SK-N-SH treated with all-trans-retinoic acid at 6 μM for 48 hours (cell line): ENCODE results near the gene STRA8.

Experiments used
- ATAC-seq: fragments of 200-7000 bp; cut with Tn5 transposase; 3 replicates; pipeline ENCODE4 v1.9.1; 2020; ENCODE audit warnings: mild to moderate bottlenecking, moderate library complexity
- ARNTL ChIP-seq: fragments of 450-650 bp; formaldehyde crosslinking; IDR thresholded peaks from 2 replicates; pipeline ENCODE4 v1.5.0; 2020; ENCODE audit warnings: low read depth, mild to moderate bottlenecking, moderate library complexity, borderline replicate concordance
- BACH2 ChIP-seq: fragments of 250-450 bp; sonication (Bioruptor Pico); IDR thresholded peaks from 2 replicates; pipeline ENCODE4 v1.9.0; 2021; ENCODE audit warnings: mild to moderate bottlenecking, borderline replicate concordance
- CREB5 ChIP-seq: fragments of 250-450 bp; sonication (Bioruptor Pico); IDR thresholded peaks from 2 replicates; pipeline ENCODE4 v1.5.1; 2020; ENCODE audit warnings: low read depth, mild to moderate bottlenecking, moderate library complexity
- CSDC2 ChIP-seq: fragments of 250-450 bp; sonication (Bioruptor Pico); IDR thresholded peaks from 2 replicates; pipeline ENCODE4 v1.5.0; 2020; ENCODE audit warnings: mild to moderate bottlenecking, moderate library complexity
- CSRNP3 ChIP-seq: fragments of 250-450 bp; sonication (Bioruptor Pico); IDR thresholded peaks from 2 replicates; pipeline ENCODE4 v1.5.1; 2021; ENCODE audit warnings: mild to moderate bottlenecking, moderate library complexity
- GLIS3 ChIP-seq: fragments of 250-450 bp; sonication (Bioruptor Pico); IDR thresholded peaks from 2 replicates; pipeline ENCODE4 v1.5.0; 2020; ENCODE audit warnings: mild to moderate bottlenecking, moderate library complexity
- ISL1 ChIP-seq: fragments of 250-450 bp; sonication (Bioruptor Pico); IDR thresholded peaks from 2 replicates; pipeline ENCODE4 v2.1.2; 2022; ENCODE audit warnings: mild to moderate bottlenecking, moderate library complexity
- OSR1 ChIP-seq: fragments of 250-450 bp; sonication (Bioruptor Pico); IDR thresholded peaks from 2 replicates; pipeline ENCODE4 v1.8.0; 2022; ENCODE audit warnings: moderate library complexity, mild to moderate bottlenecking, inconsistent platforms
- PATZ1 ChIP-seq: fragments of 250-450 bp; sonication (Bioruptor Pico); IDR thresholded peaks from 2 replicates; pipeline ENCODE4 v1.8.0; 2020; ENCODE audit warnings: mild to moderate bottlenecking, moderate library complexity, borderline replicate concordance
- POU6F1 ChIP-seq: fragments of 250-450 bp; sonication (Bioruptor Pico); IDR thresholded peaks from 2 replicates; pipeline ENCODE4 v1.8.0; 2021; ENCODE audit warnings: low read depth, mild to moderate bottlenecking, moderate library complexity, borderline replicate concordance
- PPARA ChIP-seq: fragments of 250-450 bp; sonication (Bioruptor Pico); IDR thresholded peaks from 2 replicates; pipeline ENCODE4 v1.5.0; 2020; ENCODE audit warnings: mild to moderate bottlenecking, borderline replicate concordance
- RARB ChIP-seq: fragments of 250-450 bp; sonication (Bioruptor Pico); IDR thresholded peaks from 2 replicates; pipeline ENCODE4 v1.8.0; 2021; ENCODE audit warnings: mild to moderate bottlenecking, moderate library complexity
- SNAI2 ChIP-seq: fragments of 250-450 bp; sonication (Bioruptor Pico); IDR thresholded peaks from 2 replicates; pipeline ENCODE4 v1.5.0; 2020; ENCODE audit warnings: mild to moderate bottlenecking, moderate library complexity
- TCF4 ChIP-seq: fragments of 250-450 bp; sonication (Bioruptor Pico); IDR thresholded peaks from 2 replicates; pipeline ENCODE4 v1.8.0; 2021; ENCODE audit warnings: mild to moderate bottlenecking, moderate library complexity, borderline replicate concordance
- TOX ChIP-seq: fragments of 250-450 bp; sonication (Bioruptor Pico); IDR thresholded peaks from 2 replicates; pipeline ENCODE4 v1.8.0; 2021; ENCODE audit warnings: mild to moderate bottlenecking, moderate library complexity, borderline replicate concordance
- TSHZ2 ChIP-seq: fragments of 250-450 bp; sonication (Bioruptor Pico); IDR thresholded peaks from 2 replicates; pipeline ENCODE4 v1.5.0; 2020; ENCODE audit warnings: mild to moderate bottlenecking, moderate library complexity
- ZC3H10 ChIP-seq: fragments of 250-450 bp; sonication (Bioruptor Pico); IDR thresholded peaks from 2 replicates; pipeline ENCODE4 v1.5.1; 2021; ENCODE audit warnings: mild to moderate bottlenecking, moderate library complexity
- ZFP3 ChIP-seq: fragments of 250-450 bp; sonication (Bioruptor Pico); IDR thresholded peaks from 2 replicates; pipeline ENCODE4 v1.5.0; 2020; ENCODE audit warnings: mild to moderate bottlenecking, moderate library complexity
- ZFP30 ChIP-seq: fragments of 450-650 bp; formaldehyde crosslinking; IDR thresholded peaks from 2 replicates; pipeline ENCODE4 v1.5.0; 2022; ENCODE audit warnings: mild to moderate bottlenecking, moderate library complexity
- ZNF70 ChIP-seq: fragments of 450-650 bp; formaldehyde crosslinking; IDR thresholded peaks from 2 replicates; pipeline ENCODE4 v1.5.0; 2020; ENCODE audit warnings: mild to moderate bottlenecking, moderate library complexity
- ZNF8 ChIP-seq: fragments of 450-650 bp; formaldehyde crosslinking; IDR thresholded peaks from 2 replicates; pipeline ENCODE4 v1.5.0; 2020; ENCODE audit warnings: mild to moderate bottlenecking, moderate library complexity

STRA8 gene

GRCh38 chr7:135200821-135201331, 32.8 kb upstream of the STRA8 start:
- TF ChIP-seq ZNF70 (CRISPR knock-in tag): no peak
- no peak for TF ChIP-seq GLIS3 (CRISPR knock-in tag)
- no peak for TF ChIP-seq TSHZ2 (CRISPR knock-in tag)
- TF ChIP-seq BACH2 (CRISPR knock-in tag): no peak
- TF ChIP-seq ZFP30 (CRISPR knock-in tag): no peak
- no peak for TF ChIP-seq PATZ1
- TF ChIP-seq OSR1 (CRISPR knock-in tag): no peak
- TF ChIP-seq ZNF8 (CRISPR knock-in tag): no peak
- TF ChIP-seq CSRNP3 (CRISPR knock-in tag): no peak
- no peak for TF ChIP-seq SNAI2 (CRISPR knock-in tag)
- no peak for TF ChIP-seq PPARA (CRISPR knock-in tag)
- TF ChIP-seq POU6F1 (CRISPR knock-in tag): no peak
- TF ChIP-seq RARB (CRISPR knock-in tag): no peak
- no peak for TF ChIP-seq ARNTL (CRISPR knock-in tag)
- TF ChIP-seq ZC3H10 (CRISPR knock-in tag): no peak
- no peak for TF ChIP-seq ZFP3 (CRISPR knock-in tag)
- TF ChIP-seq CREB5 (CRISPR knock-in tag): no peak
- no peak for TF ChIP-seq TCF4
- no peak for TF ChIP-seq ISL1
- no peak for TF ChIP-seq CSDC2 (CRISPR knock-in tag)
- 0 out of 3 replicates have a peak, but pooled peaks have one; percentile 24 for ATAC-seq

- ATAC-seq: no peak
- TF ChIP-seq POU6F1 (CRISPR knock-in tag): no peak
- TF ChIP-seq BACH2 (CRISPR knock-in tag): no peak
- no peak for TF ChIP-seq ZFP3 (CRISPR knock-in tag)
- TF ChIP-seq TSHZ2 (CRISPR knock-in tag): no peak
- TF ChIP-seq TCF4: no peak
- no peak for TF ChIP-seq SNAI2 (CRISPR knock-in tag)
- no peak for TF ChIP-seq TOX (CRISPR knock-in tag)
- no peak for TF ChIP-seq PPARA (CRISPR knock-in tag)
- TF ChIP-seq ISL1: no peak
- no peak for TF ChIP-seq ZNF8 (CRISPR knock-in tag)
- no peak for TF ChIP-seq ZFP30 (CRISPR knock-in tag)
- TF ChIP-seq OSR1 (CRISPR knock-in tag): no peak
- TF ChIP-seq GLIS3 (CRISPR knock-in tag): no peak
- no peak for TF ChIP-seq ARNTL (CRISPR knock-in tag)
- no peak for TF ChIP-seq RARB (CRISPR knock-in tag)
- no peak for TF ChIP-seq PATZ1
Observed at GRCh38 chr7:135201350-135201749, 32.3 kb upstream of the STRA8 start.
